HG03103 (cell line): ENCODE results near the gene DIPK1C.

Experiments used
- ATAC-seq: cut with Tn5 transposase; IDR thresholded peaks from one replicate; pipeline ENCODE4 v1.9.1; 2021; ENCODE audit warnings: low read depth; ENCODE audit not compliant: unreplicated experiment

Gene DIPK1C

GRCh38 chr18:74454279-74454751 is 2.8 kb downstream of the DIPK1C start:
- no peak for ATAC-seq

GRCh38 chr18:74453642-74454198 is 3.4 kb downstream of the DIPK1C start:
- no peak for ATAC-seq

DNA sequence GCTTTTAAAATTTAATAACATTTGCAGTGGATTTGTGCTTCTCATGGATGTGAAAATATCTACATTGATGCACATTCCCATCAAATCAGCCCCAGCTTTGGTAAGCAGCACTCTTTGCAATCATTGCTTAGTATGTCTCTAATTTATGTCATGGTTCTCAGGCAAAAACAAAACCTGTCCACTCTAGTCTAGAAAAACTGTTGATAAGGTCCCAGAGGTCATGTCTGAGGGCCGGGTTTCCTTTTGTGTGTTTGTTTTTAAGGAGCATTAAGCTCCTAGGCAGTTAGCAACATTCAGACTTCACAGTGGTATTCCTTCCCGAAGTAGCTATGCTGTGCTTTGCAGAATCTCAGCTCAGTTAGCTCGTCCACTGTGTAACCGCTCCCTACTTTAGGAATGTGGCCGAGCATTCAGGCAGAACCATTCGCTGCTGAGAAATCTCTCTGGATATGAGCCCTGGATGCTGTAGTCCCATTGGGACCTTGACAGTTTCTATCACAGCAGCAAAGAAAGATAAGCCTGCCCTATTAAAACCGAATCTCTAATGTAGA is 4.0 kb downstream of the DIPK1C start:
- no peak for ATAC-seq

- no peak for ATAC-seq
Measured at GRCh38 chr18:74451148-74451547, 6.0 kb downstream of the DIPK1C start.

GRCh38 chr18:74450626-74451025 is 6.5 kb downstream of the DIPK1C start:
- ATAC-seq, result no peak

DNA sequence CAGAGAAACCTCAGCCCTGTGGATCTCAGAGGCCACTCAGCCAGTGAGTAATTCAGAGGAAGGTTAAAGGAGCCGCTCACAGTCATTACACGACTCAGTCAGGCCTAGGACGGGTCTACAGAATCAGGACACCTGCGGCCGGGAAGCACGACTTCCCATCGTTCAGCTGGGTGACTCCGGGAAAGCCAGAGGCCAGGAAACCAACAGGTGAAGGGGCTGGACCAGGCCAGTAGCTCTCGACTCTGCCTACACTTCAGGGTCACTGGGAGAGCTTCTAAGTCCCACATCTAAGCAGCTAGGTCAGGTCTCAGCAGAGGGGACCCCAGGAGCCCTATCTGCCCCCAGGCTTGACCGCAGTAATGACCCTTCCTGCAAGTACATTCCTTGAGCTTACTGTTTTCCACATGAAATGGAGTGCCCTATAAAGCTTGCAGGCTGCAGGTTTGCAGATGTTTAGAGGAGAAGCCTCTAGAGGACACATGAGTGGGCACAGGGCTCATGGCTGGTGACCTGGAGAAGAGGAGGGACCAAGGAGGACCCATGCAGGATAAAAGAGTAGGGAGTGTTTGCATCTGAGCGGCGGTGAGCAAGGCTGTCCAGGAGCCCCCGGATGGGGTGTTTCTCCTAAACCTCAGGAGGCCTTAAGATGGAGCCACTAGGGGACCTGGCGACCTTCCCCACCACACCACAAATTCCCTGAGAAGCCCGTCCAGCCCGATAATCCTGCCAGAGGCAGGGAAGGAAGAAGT is 9.5 kb downstream of the DIPK1C start:
- no peak for ATAC-seq

DNA sequence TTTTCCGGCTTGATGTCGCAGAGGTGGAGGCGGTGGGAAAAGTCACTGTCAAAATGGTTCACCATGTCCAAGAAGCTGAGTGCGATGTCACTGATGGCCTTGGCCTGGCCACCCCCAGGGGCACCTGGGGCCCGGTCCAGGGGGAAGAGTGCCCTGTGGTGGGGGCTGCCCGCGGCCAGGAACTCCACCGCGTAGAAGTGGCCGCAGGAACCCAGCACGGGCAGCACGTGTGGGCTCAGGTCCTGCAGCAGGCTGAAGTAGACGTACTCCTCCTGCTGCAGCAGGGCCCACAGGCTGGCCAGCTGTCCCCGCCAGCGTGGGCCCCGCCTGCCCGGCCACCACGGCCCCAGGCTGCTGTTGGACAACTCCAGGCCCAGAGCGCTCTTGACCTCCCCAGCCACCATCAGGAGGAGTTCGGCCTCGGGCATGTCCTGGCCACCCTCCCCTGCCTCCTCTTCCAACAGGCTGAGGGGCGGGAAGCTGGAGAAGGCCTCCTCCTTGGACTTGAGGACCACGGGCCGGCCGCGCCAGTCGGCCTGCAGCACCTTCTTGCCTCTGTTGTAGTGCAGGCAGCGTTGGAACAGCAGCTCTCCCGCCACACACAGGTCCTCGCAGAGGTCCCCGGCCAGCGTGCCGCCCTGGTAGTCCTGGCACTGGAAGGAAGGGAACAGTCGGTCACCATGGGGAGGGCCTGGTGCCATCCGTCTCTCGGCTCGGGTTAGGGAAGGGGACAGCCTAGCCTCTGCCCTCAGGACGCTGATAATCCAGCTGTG is 10.3 kb downstream of the DIPK1C start:
- no peak for ATAC-seq

GRCh38 chr18:74446178-74446577 is 10.9 kb downstream of the DIPK1C start:
- no peak for ATAC-seq

GRCh38 chr18:74445585-74445984 is 11.5 kb downstream of the DIPK1C start:
- ATAC-seq, result no peak

GRCh38 chr18:74444104-74444503 is 13.0 kb downstream of the DIPK1C start:
- no peak for ATAC-seq

GRCh38 chr18:74440808-74441427 is 16.2 kb downstream of the DIPK1C start:
- no peak for ATAC-seq

- ATAC-seq, result no peak
Measured at GRCh38 chr18:74438091-74438490, 19.0 kb downstream of the DIPK1C start.

DNA sequence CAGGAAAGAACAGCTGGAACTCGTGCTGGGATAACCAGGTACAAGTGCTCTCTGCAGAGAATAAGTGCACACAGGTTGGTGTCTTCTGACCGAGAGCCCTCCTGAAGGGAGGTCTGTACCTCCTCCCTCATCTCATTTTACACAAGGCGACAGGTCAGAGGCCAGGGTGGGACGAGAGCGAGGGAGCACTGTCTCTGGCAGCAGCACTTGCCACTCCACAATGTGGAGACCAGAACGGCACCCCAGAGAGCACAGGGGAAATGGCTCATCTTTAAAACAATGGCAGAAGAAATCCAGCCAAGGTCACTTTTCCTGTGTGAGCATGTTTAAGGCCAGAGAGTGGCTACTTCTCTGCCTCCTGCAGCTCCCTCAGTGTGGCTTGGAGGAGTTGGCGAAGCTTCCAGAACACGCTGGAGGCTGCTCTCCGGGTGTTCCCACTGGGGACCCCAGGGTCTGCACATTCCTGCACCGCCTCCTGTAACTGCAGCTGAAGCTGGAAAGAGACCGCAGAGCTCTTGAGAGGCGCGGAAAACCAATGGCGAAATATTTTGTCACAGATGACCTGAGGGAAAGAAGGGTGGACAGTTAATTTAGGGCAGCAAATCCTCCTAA is 20.8 kb downstream of the DIPK1C start:
- ATAC-seq, result no peak

DNA sequence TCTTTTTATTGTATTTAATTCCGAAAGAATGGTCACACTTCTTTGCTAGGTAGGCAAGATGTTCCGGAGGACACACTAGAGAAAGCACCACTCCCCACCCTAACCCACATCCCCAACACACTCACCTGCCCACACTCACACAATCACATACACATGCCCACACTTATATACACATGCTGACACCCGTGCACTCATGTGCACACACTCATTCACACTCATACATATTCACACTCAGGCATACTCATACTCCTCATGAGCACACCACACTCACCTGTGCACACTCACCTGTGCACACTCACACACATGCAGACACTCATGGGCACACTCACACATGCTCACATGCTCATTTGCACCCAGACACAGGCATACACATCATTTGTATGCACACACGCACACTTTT is 21.4 kb downstream of the DIPK1C start:
- no peak for ATAC-seq

DNA sequence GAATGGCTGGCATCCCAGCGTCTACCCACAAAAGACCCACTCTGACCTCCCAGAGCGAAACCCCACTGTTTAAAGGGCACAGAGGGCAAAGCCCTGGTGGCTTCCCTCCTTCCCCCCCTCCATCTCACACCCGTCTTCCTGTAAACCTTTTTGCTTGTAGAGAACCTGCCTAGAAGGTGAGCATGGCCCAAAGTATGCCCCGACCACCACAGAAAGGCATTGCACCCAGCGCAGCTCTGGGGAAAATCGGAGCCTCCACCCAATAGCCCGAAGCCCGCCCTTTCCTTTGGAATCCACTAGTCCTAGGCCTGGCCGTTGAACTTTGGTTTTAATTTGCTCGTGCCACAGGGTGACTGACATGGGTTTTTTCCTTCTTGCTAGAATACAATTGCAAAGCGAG is 22.6 kb downstream of the DIPK1C start:
- no peak for ATAC-seq

DNA sequence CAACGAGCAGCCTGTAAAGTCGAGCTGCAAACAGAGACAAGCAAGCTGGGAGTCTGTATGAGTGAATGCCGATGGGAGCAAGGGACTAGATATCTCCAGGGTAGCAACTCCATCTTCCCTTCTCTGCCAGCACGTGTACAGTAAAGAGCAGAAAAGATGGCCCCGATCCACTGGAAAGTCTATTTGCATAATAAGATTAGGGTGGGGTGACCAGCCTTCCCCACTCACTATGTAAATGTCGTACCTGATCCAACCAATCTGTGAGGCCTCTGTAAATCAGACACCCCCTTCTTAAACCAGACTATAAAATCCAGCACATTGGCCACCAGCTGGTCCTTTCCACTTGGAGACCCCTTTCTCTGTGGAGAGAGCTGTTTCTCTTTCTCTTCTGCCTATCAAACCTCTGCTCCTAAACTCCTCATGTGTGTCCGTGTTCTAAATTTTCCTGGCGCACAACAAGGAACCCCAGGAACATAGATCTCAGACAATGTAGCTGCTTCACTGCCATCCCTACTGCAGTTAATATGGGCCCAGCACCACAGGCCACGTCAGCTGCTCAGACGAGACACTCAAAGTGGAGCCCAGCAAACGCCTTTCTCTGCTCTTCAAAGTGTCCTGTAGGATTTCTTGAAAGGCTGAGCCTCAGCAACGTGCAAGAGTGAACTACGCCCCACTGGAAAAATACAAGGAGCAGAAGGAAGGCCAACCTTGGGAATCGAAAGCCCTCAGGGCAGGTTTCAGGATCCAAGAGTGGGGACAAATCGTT is 26.1 kb downstream of the DIPK1C start:
- no peak for ATAC-seq

- ATAC-seq, result no peak
Measured at GRCh38 chr18:74430231-74430630, 26.9 kb downstream of the DIPK1C start.

DNA sequence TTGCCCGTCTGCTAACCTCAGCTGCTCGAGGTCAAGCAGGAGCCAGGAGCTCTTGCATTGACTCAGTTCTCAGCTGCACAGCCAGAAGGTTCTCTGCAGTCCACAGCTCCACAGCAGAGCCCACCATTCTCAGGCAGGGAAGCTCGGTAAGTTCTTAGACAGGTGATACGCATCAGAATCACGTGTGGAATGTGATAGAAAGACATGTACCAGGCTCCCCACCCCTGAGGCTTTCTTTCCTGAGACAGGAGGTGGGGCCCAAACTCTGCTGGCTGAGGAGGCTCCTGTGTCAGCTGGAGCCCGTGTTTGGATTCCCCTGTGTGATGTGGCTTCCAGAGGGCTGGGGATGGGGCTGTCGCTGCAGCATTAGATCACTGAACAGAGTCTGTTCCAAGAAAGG is 28.0 kb downstream of the DIPK1C start:
- no peak for ATAC-seq

DNA sequence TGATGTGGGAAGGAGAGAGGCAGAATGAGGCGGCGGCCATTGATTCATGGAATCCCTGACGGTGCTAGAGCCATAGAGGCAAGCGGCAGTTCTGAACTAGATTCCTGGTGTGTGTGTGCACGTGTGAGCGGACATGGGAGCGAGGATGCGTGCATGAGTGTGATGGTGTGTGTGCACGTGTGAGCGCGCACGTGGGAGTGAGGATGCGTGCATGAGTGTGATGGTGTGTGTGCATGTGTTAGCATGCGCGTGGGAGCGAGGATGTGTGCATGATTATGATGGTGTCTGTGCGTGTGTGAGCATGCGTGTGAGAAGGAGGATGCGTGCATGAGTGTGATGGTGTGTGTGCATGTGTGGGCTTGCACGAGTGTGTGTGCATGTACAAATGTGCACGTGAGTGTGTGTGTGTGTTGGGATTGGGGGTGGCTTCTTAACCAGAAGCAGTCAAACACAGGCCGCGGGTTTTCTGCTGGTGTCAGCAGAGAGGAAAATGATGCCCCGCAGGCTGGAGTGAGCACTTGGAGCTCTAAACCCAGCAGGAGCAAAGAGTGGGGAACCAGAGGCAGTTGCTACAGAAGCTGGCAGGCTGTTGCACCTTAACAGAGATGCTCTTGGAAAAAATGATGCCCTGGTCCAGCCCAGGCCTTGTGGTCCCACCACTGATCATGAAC is 29.5 kb downstream of the DIPK1C start:
- ATAC-seq, result no peak
